HepG2 (cell line): ENCODE data around the gene COL4A2. TPM values are rescaled to one million over a fixed set of nuclear protein-coding genes. Genes with fewer than 3 reads are reported as not detected.
A peak's percentile ranks its signal among the peaks of the same experiment; 100 is the strongest.

ENCODE experiments used
- ARHGAP35 ChIP-seq: sonication (generic); formaldehyde crosslinking; IDR thresholded peaks from 2 replicates; pipeline ENCODE4 v1.9.0; 2022; ENCODE audit warnings: mild to moderate bottlenecking, inconsistent platforms, moderate library complexity, missing genetic modification reagents, borderline replicate concordance
- ATF7 ChIP-seq, 2 experiments: fragments of 450-650 bp in 1 of 2; sonication (generic) in 1 of 2; formaldehyde crosslinking in 1 of 2; IDR thresholded peaks; 2 replicates each; pipeline versions ENCODE4 v1.4.0 to v1.6.1; 2016 to 2020; ENCODE audit warnings: antibody characterized with exemption in 1 of 2, mild to moderate bottlenecking in 1 of 2, missing genetic modification reagents in 1 of 2
- BATF2 ChIP-seq: sonication (generic); formaldehyde crosslinking; IDR thresholded peaks from 2 replicates; pipeline ENCODE4 v1.8.0; 2022; ENCODE audit warnings: mild to moderate bottlenecking, missing genetic modification reagents, moderate library complexity
- CREBL2 ChIP-seq: sonication (generic); formaldehyde crosslinking; IDR thresholded peaks from 2 replicates; pipeline ENCODE4 v1.8.1; 2023; ENCODE audit warnings: missing genetic modification reagents, mild to moderate bottlenecking, borderline replicate concordance
- ELF1 ChIP-seq: sonication (generic); formaldehyde crosslinking; IDR thresholded peaks from 2 replicates; pipeline ENCODE4 v1.4.0; 2020; ENCODE audit warnings: missing genetic modification reagents
- KDM5A ChIP-seq: fragments of 200-600 bp; sonication (generic); IDR thresholded peaks from 2 replicates; pipeline ENCODE4 v1.7.0; 2018; ENCODE audit warnings: antibody characterized with exemption, mild to moderate bottlenecking, low read length, borderline replicate concordance
- KMT2A ChIP-seq: sonication (generic); formaldehyde crosslinking; IDR thresholded peaks from 2 replicates; pipeline ENCODE4 v1.4.0; 2020; ENCODE audit warnings: missing genetic modification reagents
- MAF1 ChIP-seq: sonication (generic); formaldehyde crosslinking; IDR thresholded peaks from 2 replicates; pipeline ENCODE4 v1.5.0; 2020; ENCODE audit warnings: missing genetic modification reagents, borderline replicate concordance
- MBD4 ChIP-seq: IDR thresholded peaks from 2 replicates; pipeline ENCODE4 v1.6.1; 2012; ENCODE audit warnings: low read length, inconsistent platforms, borderline replicate concordance
- NR2C2 ChIP-seq: sonication (generic); formaldehyde crosslinking; IDR thresholded peaks from 2 replicates; pipeline ENCODE4 v1.4.0; 2020; ENCODE audit warnings: missing genetic modification reagents, mild to moderate bottlenecking, moderate library complexity, borderline replicate concordance
- RBM39 ChIP-seq: fragments of 200-400 bp; formaldehyde crosslinking; IDR thresholded peaks from one replicate; pipeline ENCODE4 v1.6.1; 2018; ENCODE audit warnings: antibody characterized with exemption, mild to moderate bottlenecking, low read depth, low read length; ENCODE audit not compliant: poor library complexity, severe bottlenecking
- RXRB ChIP-seq: IDR thresholded peaks from 2 replicates; pipeline ENCODE4 v1.6.1; 2016; ENCODE audit warnings: borderline replicate concordance, missing genetic modification reagents, missing compliant biosample characterization
- STAG1 ChIP-seq: sonication (generic); formaldehyde crosslinking; IDR thresholded peaks from 2 replicates; pipeline ENCODE4 v1.4.0; 2020; ENCODE audit warnings: missing genetic modification reagents
- SUZ12 ChIP-seq: fragments of 150-350 bp; IDR thresholded peaks from 2 replicates; pipeline ENCODE4 v1.6.1; 2014; ENCODE audit warnings: low read depth, low read length
- TEF ChIP-seq: sonication (generic); formaldehyde crosslinking; IDR thresholded peaks from 2 replicates; pipeline ENCODE4 v1.5.0; 2020; ENCODE audit warnings: missing genetic modification reagents
- ZBTB20 ChIP-seq: sonication (generic); formaldehyde crosslinking; IDR thresholded peaks from 2 replicates; pipeline ENCODE4 v1.8.1; 2023; ENCODE audit warnings: missing genetic modification reagents, low read depth, mild to moderate bottlenecking, borderline replicate concordance
- ZFP90 ChIP-seq: sonication (generic); formaldehyde crosslinking; IDR thresholded peaks from 2 replicates; pipeline ENCODE4 v1.8.0; 2022; ENCODE audit warnings: missing genetic modification reagents, mild to moderate bottlenecking, inconsistent platforms, borderline replicate concordance
- ZNF510 ChIP-seq: sonication (generic); formaldehyde crosslinking; IDR thresholded peaks from 2 replicates; pipeline ENCODE4 v1.4.0; 2020; ENCODE audit warnings: low read depth, mild to moderate bottlenecking, missing genetic modification reagents
- ZNF644 ChIP-seq: IDR thresholded peaks from 2 replicates; pipeline ENCODE4 v1.6.1; 2016; ENCODE audit warnings: low read depth
- ZNF674 ChIP-seq: sonication (generic); formaldehyde crosslinking; IDR thresholded peaks from 2 replicates; pipeline ENCODE4 v1.5.0; 2020; ENCODE audit warnings: low read depth, mild to moderate bottlenecking, missing genetic modification reagents
- polyA plus RNA-seq, 8 experiments: library from polyadenylated mRNA; depleted of rRNA in 3 of 8; stranded (reverse) in 7 of 8; unstranded in 1 of 8; fragments of >200 nt; fragmentation: Illumina TruSeq in 4 of 8; extraction: Trizol in 4 of 8; gene quantifications; 2 replicates each; pipeline versions ENCODE4 v1.2.1 to v1.2.3, GENCODE V29; 2011 to 2016; ENCODE audit warnings: low read depth in 4 of 8, missing spikeins in 1 of 8, mixed read lengths in 1 of 8; ENCODE audit not compliant: insufficient read depth in 1 of 8
- total RNA-seq, 5 experiments: library from RNA; depleted of rRNA; stranded (reverse); fragments of >200 nt; fragmentation: Illumina TruSeq; extraction: Trizol; gene quantifications; 2 replicates each; pipeline ENCODE4 v1.2.3, GENCODE V29; 2016; ENCODE audit warnings: low read depth in 1 of 5
- TF ChIP-seq, protein P1 (sequence below): IDR thresholded peaks from 2 replicates; pipeline ENCODE4 v1.6.1; 2016; ENCODE audit warnings: mild to moderate bottlenecking, missing biosample characterization, missing genetic modification reagents
- TF ChIP-seq, protein P2 (sequence below): fragments of 450-650 bp; IDR thresholded peaks from 2 replicates; pipeline ENCODE4 v1.6.1; 2017; ENCODE audit warnings: mild to moderate bottlenecking
- TF ChIP-seq, protein P3 (sequence below): sonication (generic); formaldehyde crosslinking; IDR thresholded peaks from 2 replicates; pipeline ENCODE4 v1.4.0; 2020; ENCODE audit warnings: mild to moderate bottlenecking, low read depth, missing genetic modification reagents

The COL4A2 gene
- total and polyA plus RNA-seq, 2 of the 13 experiments (the other 11 are each of a cell fraction or from before 2014, with no cell fraction given): 0.22 to 1.9 TPM

- 0 out of 2 replicates have a peak, but pooled peaks have one; percentile 25 for TF ChIP-seq KDM5A
- TF ChIP-seq TEF: no peak
- TF ChIP-seq ARHGAP35 (CRISPR knock-in tag): no peak
- no peak for TF ChIP-seq ZNF644 (CRISPR knock-in tag)
- no peak for TF ChIP-seq ATF7 (IDR thresholded peaks at IDR 0.05)
- TF ChIP-seq ATF7 (CRISPR knock-in tag; IDR thresholded peaks at IDR 0.05): no peak
- TF ChIP-seq BATF2: no peak
- TF ChIP-seq ZBTB20: no peak
- no peak for TF ChIP-seq ZNF510 (CRISPR knock-in tag)
- no peak for TF ChIP-seq MAF1 (CRISPR knock-in tag)
- TF ChIP-seq ZNF674: no peak
- TF ChIP-seq, protein P1, sequence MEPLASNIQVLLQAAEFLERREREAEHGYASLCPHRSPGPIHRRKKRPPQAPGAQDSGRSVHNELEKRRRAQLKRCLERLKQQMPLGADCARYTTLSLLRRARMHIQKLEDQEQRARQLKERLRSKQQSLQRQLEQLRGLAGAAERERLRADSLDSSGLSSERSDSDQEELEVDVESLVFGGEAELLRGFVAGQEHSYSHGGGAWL (CRISPR knock-in tag): 0 out of 2 replicates have a peak, but pooled peaks have one; percentile 77
- no peak for TF ChIP-seq SUZ12
- TF ChIP-seq NR2C2 (CRISPR knock-in tag): no peak
- TF ChIP-seq RXRB (CRISPR knock-in tag): no peak
- TF ChIP-seq RBM39: no peak
- 0 out of 2 replicates have a peak, but pooled peaks have one; percentile 5 for TF ChIP-seq KMT2A
- no peak; the same call in 1 of the 2 replicates for TF ChIP-seq ZFP90 (CRISPR knock-in tag)
- TF ChIP-seq ELF1 (CRISPR knock-in tag): 0 out of 2 replicates have a peak, but pooled peaks have one; percentile 1
- TF ChIP-seq, protein P2, sequence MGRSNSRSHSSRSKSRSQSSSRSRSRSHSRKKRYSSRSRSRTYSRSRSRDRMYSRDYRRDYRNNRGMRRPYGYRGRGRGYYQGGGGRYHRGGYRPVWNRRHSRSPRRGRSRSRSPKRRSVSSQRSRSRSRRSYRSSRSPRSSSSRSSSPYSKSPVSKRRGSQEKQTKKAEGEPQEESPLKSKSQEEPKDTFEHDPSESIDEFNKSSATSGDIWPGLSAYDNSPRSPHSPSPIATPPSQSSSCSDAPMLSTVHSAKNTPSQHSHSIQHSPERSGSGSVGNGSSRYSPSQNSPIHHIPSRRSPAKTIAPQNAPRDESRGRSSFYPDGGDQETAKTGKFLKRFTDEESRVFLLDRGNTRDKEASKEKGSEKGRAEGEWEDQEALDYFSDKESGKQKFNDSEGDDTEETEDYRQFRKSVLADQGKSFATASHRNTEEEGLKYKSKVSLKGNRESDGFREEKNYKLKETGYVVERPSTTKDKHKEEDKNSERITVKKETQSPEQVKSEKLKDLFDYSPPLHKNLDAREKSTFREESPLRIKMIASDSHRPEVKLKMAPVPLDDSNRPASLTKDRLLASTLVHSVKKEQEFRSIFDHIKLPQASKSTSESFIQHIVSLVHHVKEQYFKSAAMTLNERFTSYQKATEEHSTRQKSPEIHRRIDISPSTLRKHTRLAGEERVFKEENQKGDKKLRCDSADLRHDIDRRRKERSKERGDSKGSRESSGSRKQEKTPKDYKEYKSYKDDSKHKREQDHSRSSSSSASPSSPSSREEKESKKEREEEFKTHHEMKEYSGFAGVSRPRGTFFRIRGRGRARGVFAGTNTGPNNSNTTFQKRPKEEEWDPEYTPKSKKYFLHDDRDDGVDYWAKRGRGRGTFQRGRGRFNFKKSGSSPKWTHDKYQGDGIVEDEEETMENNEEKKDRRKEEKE: no peak
- no peak for TF ChIP-seq CREBL2
- TF ChIP-seq MBD4: no peak
- TF ChIP-seq, protein P3, sequence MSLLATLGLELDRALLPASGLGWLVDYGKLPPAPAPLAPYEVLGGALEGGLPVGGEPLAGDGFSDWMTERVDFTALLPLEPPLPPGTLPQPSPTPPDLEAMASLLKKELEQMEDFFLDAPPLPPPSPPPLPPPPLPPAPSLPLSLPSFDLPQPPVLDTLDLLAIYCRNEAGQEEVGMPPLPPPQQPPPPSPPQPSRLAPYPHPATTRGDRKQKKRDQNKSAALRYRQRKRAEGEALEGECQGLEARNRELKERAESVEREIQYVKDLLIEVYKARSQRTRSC (CRISPR knock-in tag): no peak
- TF ChIP-seq STAG1 (CRISPR knock-in tag): no peak
Measured at GRCh38 chr13:110560601-110561343, 253.7 kb downstream of the COL4A2 start (continued).
